C4-2B (cell line): ENCODE measurements around the gene CCDC194.

ENCODE experiments used
- H3K27ac ChIP-seq: fragments of 450-650 bp; 2 replicates; pipeline ENCODE4 v1.5.1; 2017
- ZFX ChIP-seq: fragments of 450-650 bp; IDR thresholded peaks from 2 replicates; pipeline ENCODE4 v1.6.1; 2017
- TF ChIP-seq, protein P1 (sequence below): fragments of 450-650 bp; conservative IDR thresholded peaks from 2 replicates; pipeline ENCODE4 v1.5.1; 2017; ENCODE audit warnings: mild to moderate bottlenecking

Gene CCDC194

DNA sequence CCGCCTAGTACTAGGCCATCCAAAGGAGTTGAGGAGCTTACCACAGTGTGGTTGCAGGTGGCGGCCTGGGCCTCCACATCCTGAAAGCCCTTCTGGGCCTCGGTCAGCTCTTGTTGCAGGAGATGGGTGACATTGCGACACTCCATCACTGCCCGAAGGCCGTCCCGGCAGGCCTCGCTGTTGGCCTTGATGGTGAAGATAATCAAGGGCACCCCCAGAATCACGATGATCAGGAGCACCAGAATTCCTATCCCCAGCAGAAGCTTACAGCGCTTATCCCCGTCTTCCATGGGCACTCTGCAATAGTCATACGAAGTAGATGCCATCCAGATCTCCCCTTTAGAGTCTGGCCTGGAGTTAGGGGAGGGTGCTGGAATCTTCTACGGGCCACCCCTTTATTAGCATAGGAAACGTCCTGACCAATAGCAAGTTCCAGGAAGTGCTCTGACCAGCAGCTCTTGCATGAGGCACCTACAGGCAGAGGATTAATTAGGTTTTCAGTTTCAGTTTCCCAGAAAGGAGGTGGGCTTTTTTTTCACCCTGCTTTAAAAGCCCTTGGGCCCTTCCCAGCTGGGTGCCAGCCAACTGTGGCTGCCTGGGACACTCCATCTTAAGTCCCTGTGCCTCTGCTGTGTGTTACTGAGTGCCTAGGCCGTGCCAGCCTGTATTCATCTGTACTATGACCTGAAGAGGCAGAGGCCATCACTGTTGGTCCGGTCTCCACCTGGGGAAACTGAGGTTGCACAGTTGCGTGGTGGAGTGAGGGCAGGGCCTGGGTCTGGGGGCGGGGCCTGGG is 11.5 kb upstream of the CCDC194 start, which contains the start of gene BST2:
TSS of gene BST2 (minus strand) at position 381 of the 796 bp plus-strand sequence. CDS start at position 326, 55 bp downstream.
- no peak within 1 kb of the TSS for H3K27ac ChIP-seq
- no peak for TF ChIP-seq ZFX
- TF ChIP-seq, protein P1, sequence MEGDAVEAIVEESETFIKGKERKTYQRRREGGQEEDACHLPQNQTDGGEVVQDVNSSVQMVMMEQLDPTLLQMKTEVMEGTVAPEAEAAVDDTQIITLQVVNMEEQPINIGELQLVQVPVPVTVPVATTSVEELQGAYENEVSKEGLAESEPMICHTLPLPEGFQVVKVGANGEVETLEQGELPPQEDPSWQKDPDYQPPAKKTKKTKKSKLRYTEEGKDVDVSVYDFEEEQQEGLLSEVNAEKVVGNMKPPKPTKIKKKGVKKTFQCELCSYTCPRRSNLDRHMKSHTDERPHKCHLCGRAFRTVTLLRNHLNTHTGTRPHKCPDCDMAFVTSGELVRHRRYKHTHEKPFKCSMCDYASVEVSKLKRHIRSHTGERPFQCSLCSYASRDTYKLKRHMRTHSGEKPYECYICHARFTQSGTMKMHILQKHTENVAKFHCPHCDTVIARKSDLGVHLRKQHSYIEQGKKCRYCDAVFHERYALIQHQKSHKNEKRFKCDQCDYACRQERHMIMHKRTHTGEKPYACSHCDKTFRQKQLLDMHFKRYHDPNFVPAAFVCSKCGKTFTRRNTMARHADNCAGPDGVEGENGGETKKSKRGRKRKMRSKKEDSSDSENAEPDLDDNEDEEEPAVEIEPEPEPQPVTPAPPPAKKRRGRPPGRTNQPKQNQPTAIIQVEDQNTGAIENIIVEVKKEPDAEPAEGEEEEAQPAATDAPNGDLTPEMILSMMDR, result no peak

DNA sequence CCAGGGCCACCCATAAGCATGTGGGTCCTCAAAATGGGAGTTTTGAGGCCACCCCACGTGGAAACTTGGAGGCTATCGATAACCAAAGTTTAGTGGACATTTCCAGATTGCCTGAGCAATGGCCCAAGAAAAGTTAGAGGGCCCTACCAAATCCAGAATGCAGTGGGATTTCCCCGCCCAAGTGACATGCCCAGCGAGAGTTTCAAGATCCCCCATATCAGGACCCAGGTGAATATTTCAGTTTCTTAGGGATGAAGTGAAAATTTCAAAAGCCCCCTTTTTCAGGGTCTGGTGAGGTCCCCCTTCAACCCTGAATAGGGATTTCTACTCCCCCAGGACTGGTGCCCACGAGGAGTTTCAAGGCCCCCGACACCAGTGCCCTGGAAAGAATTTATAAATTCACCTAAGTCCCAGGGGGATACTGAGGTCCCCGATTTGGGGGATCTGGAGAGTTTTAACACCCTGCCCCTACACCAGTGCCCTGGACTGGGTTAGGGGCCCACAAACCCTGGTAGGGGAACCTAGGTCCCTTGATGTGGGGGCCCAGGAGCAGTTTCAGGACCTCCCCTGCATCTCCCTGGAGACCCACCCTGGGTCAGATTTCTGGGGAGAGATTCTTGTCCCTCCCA is 10.7 kb upstream of the CCDC194 start:
- H3K27ac ChIP-seq, result no peak overlapping the region
- TF ChIP-seq, protein P1, result no peak
- TF ChIP-seq ZFX, result no peak

DNA sequence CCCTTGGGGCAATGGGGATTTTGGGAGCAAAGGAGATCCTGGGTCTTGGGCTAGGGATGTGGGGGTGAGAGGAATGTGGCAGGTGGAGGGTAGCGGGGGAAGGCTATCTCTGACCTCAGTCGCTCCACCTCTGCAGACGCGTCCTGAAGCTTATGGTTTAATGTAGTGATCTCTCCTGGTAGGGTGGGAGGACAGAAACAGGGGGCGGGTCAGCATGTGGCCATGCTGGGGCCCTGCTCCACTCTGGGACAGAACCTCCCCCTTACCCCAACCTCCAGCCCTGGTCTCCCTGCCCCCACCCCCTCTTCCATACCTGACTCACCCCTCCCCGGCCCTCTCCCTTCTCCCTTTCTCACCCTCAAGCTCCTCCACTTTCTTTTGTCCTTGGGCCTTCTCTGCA is 10.0 kb upstream of the CCDC194 start:
- H3K27ac ChIP-seq, result no peak overlapping the region
- no peak for TF ChIP-seq ZFX
- TF ChIP-seq, protein P1, result no peak

DNA sequence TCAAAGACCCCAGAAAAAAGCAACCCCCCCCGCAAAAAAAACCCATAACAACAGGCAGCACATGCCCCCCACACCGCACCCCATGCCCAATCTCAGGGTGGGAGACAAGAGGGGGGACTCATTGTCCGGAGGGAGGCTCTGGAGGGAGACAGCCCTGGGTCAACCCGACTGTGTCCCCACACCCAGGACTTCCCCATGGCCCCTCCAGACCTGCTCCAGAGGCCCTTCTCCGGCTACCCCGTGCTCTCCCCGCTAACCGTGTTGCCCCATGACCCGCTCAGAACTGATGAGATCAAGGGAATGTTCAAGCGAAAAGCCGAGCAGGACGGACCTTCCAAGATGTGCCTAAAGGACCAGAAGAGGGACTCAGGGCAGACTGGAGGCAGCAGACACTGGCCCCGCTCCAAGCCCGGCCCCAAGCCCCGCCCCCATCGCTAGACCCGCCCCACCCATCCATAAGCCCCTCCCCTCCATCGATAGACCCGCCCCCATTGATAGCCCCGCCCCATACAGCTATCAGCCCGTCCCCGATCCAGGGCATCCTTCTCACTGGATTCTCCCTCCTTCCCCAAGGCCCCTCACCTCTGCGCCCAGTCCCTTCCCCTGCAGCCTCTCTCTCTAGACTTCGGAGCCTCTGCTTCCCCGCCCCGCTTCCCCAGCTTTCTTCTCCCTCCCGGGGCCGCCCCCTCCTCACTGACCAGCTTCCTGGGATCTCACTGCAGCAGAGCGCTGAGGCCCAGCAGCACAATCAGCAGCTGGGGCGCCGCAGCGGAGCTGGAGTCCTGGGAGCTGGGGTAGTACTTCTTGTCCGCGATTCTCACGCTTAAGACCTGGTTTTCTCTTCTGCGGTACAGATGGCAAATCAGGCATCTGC is 9.2 kb upstream of the CCDC194 start:
- TF ChIP-seq ZFX, result no peak
- no peak overlapping the region for H3K27ac ChIP-seq

DNA sequence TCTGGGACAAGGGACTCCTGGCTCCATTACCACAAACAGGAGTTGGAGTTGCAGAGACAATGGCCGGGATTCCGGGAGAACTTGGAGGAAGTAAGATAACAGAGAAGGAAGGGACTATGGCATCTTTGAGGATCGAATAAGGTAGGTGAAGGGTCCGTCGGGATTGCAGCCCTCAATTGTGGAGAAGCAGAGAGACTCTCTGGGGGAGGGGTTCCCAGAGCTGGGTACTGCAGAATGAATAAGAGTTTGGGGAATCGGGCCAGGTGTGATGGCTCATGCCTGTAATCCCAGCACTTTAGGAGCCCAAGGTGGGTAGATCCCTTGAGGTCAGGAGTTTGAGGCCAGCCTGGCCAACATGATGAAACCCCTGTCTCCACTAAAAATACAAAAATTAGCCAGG is 7.6 kb upstream of the CCDC194 start:
- TF ChIP-seq, protein P1, result no peak
- no peak overlapping the region for H3K27ac ChIP-seq

DNA sequence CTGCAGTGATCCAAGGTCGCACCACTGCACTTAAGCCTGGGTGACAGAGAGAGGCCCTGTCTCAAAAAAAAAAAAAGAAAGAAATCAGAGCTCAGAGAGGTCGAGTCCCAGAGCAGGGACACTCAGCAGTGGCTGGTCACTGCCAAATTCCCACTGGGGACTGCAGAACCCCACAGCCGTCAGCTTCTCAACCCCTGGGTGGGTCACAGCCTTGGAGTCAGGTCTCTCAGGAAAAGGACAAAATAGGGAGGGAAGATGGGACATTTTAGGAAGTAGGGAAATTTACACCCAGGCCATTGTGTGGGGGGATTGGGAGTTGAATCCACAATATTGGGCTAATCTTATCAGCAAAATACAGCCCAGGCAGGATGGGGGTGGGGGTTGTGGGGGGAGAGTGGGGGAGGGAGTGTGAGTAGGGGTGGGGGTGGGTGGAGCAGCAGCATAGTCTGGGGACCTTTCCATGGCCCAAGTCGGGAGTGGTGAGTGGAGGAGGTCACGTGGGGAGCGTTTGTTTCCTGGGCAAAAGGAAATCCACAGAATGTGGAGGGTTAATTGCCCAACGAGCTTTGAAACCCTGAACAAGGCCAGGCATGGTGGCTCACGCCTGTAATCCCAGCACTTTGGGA is 5.0 kb upstream of the CCDC194 start:
- no peak overlapping the region for H3K27ac ChIP-seq
- TF ChIP-seq, protein P1, result no peak
- no peak for TF ChIP-seq ZFX

DNA sequence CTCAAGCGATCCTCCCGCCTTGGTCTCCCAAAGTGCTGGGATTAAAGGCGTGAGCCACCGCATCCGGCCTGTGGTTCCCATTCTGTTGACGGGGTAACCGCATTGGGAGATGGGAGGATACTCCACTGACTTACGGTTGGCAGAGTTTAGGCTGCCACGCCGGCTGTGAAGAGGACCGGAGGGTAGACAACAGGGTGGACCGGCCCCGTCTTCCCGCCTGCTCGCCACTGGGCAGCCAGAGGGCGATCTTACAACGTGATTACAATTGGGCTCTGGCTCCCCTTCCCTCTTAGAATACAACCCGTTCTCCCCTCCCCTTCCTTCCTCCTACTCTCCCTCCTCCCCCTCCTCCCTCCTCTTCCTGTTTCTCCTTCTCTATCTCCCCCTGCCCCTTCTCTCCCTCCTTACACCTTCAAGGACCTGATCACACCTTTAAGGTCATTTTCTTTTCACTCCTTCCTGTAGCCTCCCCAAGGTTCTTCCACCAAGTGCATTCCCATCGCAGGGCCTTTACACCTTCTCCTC is 957 bp upstream of the CCDC194 start:
- no peak overlapping the region for H3K27ac ChIP-seq
- TF ChIP-seq, protein P1, result no peak; the same call in 1 of the 2 replicates
- TF ChIP-seq ZFX, result no peak
